H9 (cell line): Measurements from ENCODE around the gene PRKAG1. TPM values are rescaled to one million over a fixed set of nuclear protein-coding genes. Genes with fewer than 3 reads are reported as not detected.

Experiments
- DNase-seq: peaks from one replicate; pipeline ENCODE4 v3.0.0-alpha.2; 2017
- H2AFZ ChIP-seq: one replicate; pipeline ENCODE4 v1.6.1; 2013; ENCODE audit warnings: mild to moderate bottlenecking, low read length, control low read depth, moderate library complexity
- H2AK5ac ChIP-seq: 2 replicates; pipeline ENCODE4 v1.6.1; 2013; ENCODE audit warnings: low read length, control low read depth, mixed read lengths; ENCODE audit not compliant: insufficient read length
- H2BK120ac ChIP-seq: one replicate; pipeline ENCODE4 v1.6.1; 2013; ENCODE audit warnings: low read depth, mild to moderate bottlenecking, low read length, control low read depth, inconsistent platforms; ENCODE audit not compliant: poor library complexity, severe bottlenecking
- H2BK12ac ChIP-seq: 2 replicates; pipeline ENCODE4 v1.6.1; 2013; ENCODE audit warnings: low read length, control low read depth, mixed read lengths, low read depth; ENCODE audit not compliant: insufficient read length
- H2BK15ac ChIP-seq: 2 replicates; pipeline ENCODE4 v1.6.1; 2013; ENCODE audit warnings: low read depth, low read length, control low read depth
- H2BK20ac ChIP-seq: one replicate; pipeline ENCODE4 v1.6.1; 2013; ENCODE audit warnings: low read depth, mild to moderate bottlenecking, low read length, control low read depth, inconsistent platforms; ENCODE audit not compliant: poor library complexity, severe bottlenecking
- H2BK5ac ChIP-seq: 2 replicates; pipeline ENCODE4 v1.6.1; 2013; ENCODE audit warnings: low read length, control low read depth, mixed read lengths; ENCODE audit not compliant: insufficient read length
- H3K14ac ChIP-seq: 2 replicates; pipeline ENCODE4 v1.6.1; 2013; ENCODE audit warnings: low read length, control low read depth; ENCODE audit not compliant: insufficient read depth
- H3K18ac ChIP-seq: 2 replicates; pipeline ENCODE4 v1.6.1; 2013; ENCODE audit warnings: low read depth, mild to moderate bottlenecking, mixed read lengths, low read length, control low read depth; ENCODE audit not compliant: insufficient read length
- H3K23ac ChIP-seq: 2 replicates; pipeline ENCODE4 v1.6.1; 2013; ENCODE audit warnings: low read length, control low read depth, mixed read lengths, low read depth; ENCODE audit not compliant: insufficient read length
- H3K23me2 ChIP-seq: 2 replicates; pipeline ENCODE4 v1.6.1; 2013; ENCODE audit warnings: low read depth, mild to moderate bottlenecking, mixed read lengths, low read length, control low read depth; ENCODE audit not compliant: insufficient read length, poor library complexity, severe bottlenecking
- H3K27ac ChIP-seq: 2 replicates; pipeline ENCODE4 v1.5.1; 2013; ENCODE audit warnings: low read length, control low read depth, mixed read lengths, low read depth; ENCODE audit not compliant: insufficient read length
- H3K27me3 ChIP-seq: 2 replicates; pipeline ENCODE4 v1.6.1; 2013; ENCODE audit warnings: low read length, control low read depth, inconsistent platforms; ENCODE audit not compliant: insufficient read depth
- H3K4ac ChIP-seq: 2 replicates; pipeline ENCODE4 v1.6.1; 2013; ENCODE audit warnings: low read depth, mild to moderate bottlenecking, control low read depth, inconsistent platforms, low read length, moderate library complexity
- H3K4me1 ChIP-seq: 2 replicates; pipeline ENCODE4 v1.6.1; 2013; ENCODE audit warnings: low read length, control low read depth, inconsistent platforms; ENCODE audit not compliant: insufficient read depth
- H3K4me2 ChIP-seq: 2 replicates; pipeline ENCODE4 v1.6.1; 2013; ENCODE audit warnings: low read length, control low read depth, mixed read lengths; ENCODE audit not compliant: insufficient read length, insufficient read depth
- H3K56ac ChIP-seq: 2 replicates; pipeline ENCODE4 v1.6.1; 2013; ENCODE audit warnings: low read depth, mild to moderate bottlenecking, mixed read lengths, low read length, control low read depth; ENCODE audit not compliant: insufficient read length
- H3K79me1 ChIP-seq: 2 replicates; pipeline ENCODE4 v1.6.1; 2013; ENCODE audit warnings: low read depth, mild to moderate bottlenecking, moderate library complexity, low read length, control low read depth, inconsistent platforms; ENCODE audit not compliant: insufficient read depth, poor library complexity, severe bottlenecking
- H3K79me2 ChIP-seq: 2 replicates; pipeline ENCODE4 v1.6.1; 2013; ENCODE audit warnings: low read length, control low read depth, inconsistent platforms; ENCODE audit not compliant: insufficient read depth
- H3K9ac ChIP-seq: 2 replicates; pipeline ENCODE4 v1.6.1; 2013; ENCODE audit warnings: low read length, control low read depth, mixed read lengths; ENCODE audit not compliant: insufficient read length; ENCODE audit errors: extremely low read depth
- H3K9me3 ChIP-seq: one replicate; pipeline ENCODE4 v1.6.1; 2013; ENCODE audit warnings: low read depth, low read length, inconsistent platforms; ENCODE audit not compliant: control insufficient read depth
- H3T11ph ChIP-seq: one replicate; pipeline ENCODE4 v1.6.1; 2013; ENCODE audit warnings: mild to moderate bottlenecking, low read length, control low read depth, inconsistent platforms
- H4K20me1 ChIP-seq: one replicate; pipeline ENCODE4 v1.6.1; 2013; ENCODE audit not compliant: control insufficient read depth, insufficient read length, insufficient read depth
- H4K5ac ChIP-seq: 2 replicates; pipeline ENCODE4 v1.6.1; 2013; ENCODE audit warnings: low read depth, mild to moderate bottlenecking, mixed read lengths, low read length, control low read depth; ENCODE audit not compliant: insufficient read length
- H4K8ac ChIP-seq: replicated peaks from 2 replicates; pipeline ENCODE4 v1.6.1; 2013; ENCODE audit warnings: low read length, control low read depth, mixed read lengths, low read depth; ENCODE audit not compliant: insufficient read length
- H4K91ac ChIP-seq: 2 replicates; pipeline ENCODE4 v1.6.1; 2013; ENCODE audit warnings: low read depth, mild to moderate bottlenecking, moderate library complexity, mixed read lengths, low read length, control low read depth; ENCODE audit not compliant: insufficient read length
- H3K27ac Mint-ChIP-seq, 3 experiments: 2 replicates in 2 of 3; 3 replicates in 1 of 3; pipeline ENCODE4 v1.8.0; 2020 to 2021; ENCODE audit warnings: mixed read lengths in 3 of 3, mild to moderate bottlenecking in 1 of 3, moderate library complexity in 1 of 3
- H3K27me3 Mint-ChIP-seq: 2 replicates; pipeline ENCODE4 v1.8.0; 2021; ENCODE audit warnings: low read depth, mild to moderate bottlenecking, moderate library complexity, mixed read lengths
- H3K36me3 Mint-ChIP-seq, 3 experiments: 2 replicates in 2 of 3; 3 replicates in 1 of 3; pipeline ENCODE4 v1.8.0; 2020 to 2021; ENCODE audit warnings: low read depth in 3 of 3, mixed read lengths in 3 of 3; ENCODE audit not compliant: insufficient read depth in 1 of 3
- H3K4me1 Mint-ChIP-seq, 2 experiments: 2 replicates each; pipeline ENCODE4 v1.8.0; 2020; ENCODE audit warnings: mixed read lengths in 2 of 2
- H3K4me3 Mint-ChIP-seq, 2 experiments: 2 replicates in 1 of 2; 3 replicates in 1 of 2; pipeline ENCODE4 v1.8.0; 2020 to 2021; ENCODE audit warnings: mild to moderate bottlenecking in 2 of 2, mixed read lengths in 2 of 2, moderate library complexity in 1 of 2
- H3K9me3 Mint-ChIP-seq, 2 experiments: 2 replicates in 1 of 2; 3 replicates in 1 of 2; pipeline ENCODE4 v1.8.0; 2020; ENCODE audit warnings: mild to moderate bottlenecking in 2 of 2, mixed read lengths in 2 of 2, moderate library complexity in 1 of 2
- WGBS: extraction: QIAGEN DNeasy Blood & Tissue Kit; methylation state at CpG from one replicate; pipeline ENCODE4 v1.1.7; 2013; ENCODE audit warnings: missing lambda C conversion rate, low lambda C conversion rate, mixed read lengths; ENCODE audit not compliant: insufficient read length; ENCODE audit errors: extremely low coverage; 5-methylcytosine and 5-hydroxymethylcytosine counted together
- total RNA-seq: library from RNA; stranded (reverse); gene quantifications from 2 replicates; pipeline ENCODE4 v1.2.1, GENCODE V29; 2021
- TF ChIP-seq, protein P1 (sequence below): fragments of 200-600 bp; sonication (generic); conservative IDR thresholded peaks from 3 replicates; pipeline ENCODE4 v1.8.0; 2021; ENCODE audit warnings: antibody characterized with exemption, mild to moderate bottlenecking

Gene PRKAG1
- total RNA-seq, 1 experiment from 2014 or later = 34.8 TPM

DNA sequence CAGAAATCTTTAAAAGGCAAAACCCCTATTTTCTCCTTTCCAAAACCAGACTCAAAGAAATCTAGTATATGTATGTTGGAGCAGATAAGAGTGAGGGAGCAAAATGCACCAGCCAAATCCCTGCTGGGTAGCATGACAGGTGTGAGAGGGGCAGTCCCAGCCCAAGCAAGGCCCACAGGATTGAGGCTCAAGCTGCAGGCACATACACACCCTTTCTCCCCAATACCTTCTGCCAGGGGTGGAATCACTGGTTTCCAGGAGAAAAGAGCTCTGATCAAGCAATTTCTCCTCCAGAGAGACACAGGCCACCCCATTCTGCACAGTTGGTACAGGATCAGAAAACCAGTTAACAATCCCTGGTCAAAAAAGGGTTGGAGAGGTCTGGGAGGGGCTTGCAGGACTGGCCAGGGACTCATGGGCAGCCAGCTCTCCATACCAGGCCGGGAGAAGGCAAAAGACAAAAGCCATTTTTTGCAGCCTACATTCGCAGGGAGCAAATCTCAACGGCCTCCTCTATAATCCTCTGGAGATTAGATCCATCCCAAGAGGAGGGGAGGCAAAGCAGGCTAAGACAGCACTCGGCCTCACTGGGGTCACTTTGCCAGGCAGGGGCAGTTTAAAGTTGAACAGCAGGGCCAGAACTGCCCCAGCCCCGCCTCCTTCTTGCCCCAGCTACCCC is 39.9 kb upstream of the PRKAG1 start:
- no peak overlapping the region for H3K56ac ChIP-seq
- Mint-ChIP-seq H3K36me3 (peaks cover 20 to 28% (median 25%) of the 10 kb centered on the region in 3 experiments), H3K4me1 (peaks cover 50% of the 10 kb centered on the region in 2 experiments), H3K9me3 (no peaks in the 10 kb centered on the region), H3K27me3 (no peaks in the 10 kb centered on the region), H3K4me3 (peak overlapping the region; percentile 97), H3K27ac (peak overlapping the region in 1 of 3 experiments; percentile 24; a peak in 1 of 7 replicates)
- H3K79me2 ChIP-seq = peaks cover 48% of the 10 kb centered on the region
- H2BK5ac ChIP-seq = no peak overlapping the region
- no peak overlapping the region for H3K27ac ChIP-seq
- peaks cover 14% of the 10 kb centered on the region for H3K4me1 ChIP-seq
- no peak overlapping the region for H2AK5ac ChIP-seq
- H2BK20ac ChIP-seq = no peak overlapping the region
- H3K9ac ChIP-seq = peak overlapping the region; percentile 50
- H4K20me1 ChIP-seq = no peaks in the 10 kb centered on the region
- H3K27me3 ChIP-seq = no peaks in the 10 kb centered on the region
- no peak overlapping the region for H2BK15ac ChIP-seq
- DNase-seq = no peak
- no peak overlapping the region for H2BK120ac ChIP-seq
- peak overlapping the region; percentile 85 for H3K4me2 ChIP-seq
- H3K4ac ChIP-seq = no peak overlapping the region
- no peaks in the 10 kb centered on the region for H3K9me3 ChIP-seq
- H3K23ac ChIP-seq = no peak overlapping the region
- H3K79me1 ChIP-seq = peaks cover 30% of the 10 kb centered on the region
- H3T11ph ChIP-seq = no peak overlapping the region
- H4K5ac ChIP-seq = no peak overlapping the region
- H3K14ac ChIP-seq = no peak overlapping the region
- TF ChIP-seq, protein P1, sequence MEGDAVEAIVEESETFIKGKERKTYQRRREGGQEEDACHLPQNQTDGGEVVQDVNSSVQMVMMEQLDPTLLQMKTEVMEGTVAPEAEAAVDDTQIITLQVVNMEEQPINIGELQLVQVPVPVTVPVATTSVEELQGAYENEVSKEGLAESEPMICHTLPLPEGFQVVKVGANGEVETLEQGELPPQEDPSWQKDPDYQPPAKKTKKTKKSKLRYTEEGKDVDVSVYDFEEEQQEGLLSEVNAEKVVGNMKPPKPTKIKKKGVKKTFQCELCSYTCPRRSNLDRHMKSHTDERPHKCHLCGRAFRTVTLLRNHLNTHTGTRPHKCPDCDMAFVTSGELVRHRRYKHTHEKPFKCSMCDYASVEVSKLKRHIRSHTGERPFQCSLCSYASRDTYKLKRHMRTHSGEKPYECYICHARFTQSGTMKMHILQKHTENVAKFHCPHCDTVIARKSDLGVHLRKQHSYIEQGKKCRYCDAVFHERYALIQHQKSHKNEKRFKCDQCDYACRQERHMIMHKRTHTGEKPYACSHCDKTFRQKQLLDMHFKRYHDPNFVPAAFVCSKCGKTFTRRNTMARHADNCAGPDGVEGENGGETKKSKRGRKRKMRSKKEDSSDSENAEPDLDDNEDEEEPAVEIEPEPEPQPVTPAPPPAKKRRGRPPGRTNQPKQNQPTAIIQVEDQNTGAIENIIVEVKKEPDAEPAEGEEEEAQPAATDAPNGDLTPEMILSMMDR = no peak
- WGBS = no CpG with 5 or more reads among the region's 5 CpGs
- no peak overlapping the region for H3K18ac ChIP-seq
- H2AFZ ChIP-seq = no peak overlapping the region
- H4K91ac ChIP-seq = no peak overlapping the region
- peaks cover 24% of the 10 kb centered on the region for H3K23me2 ChIP-seq
- H2BK12ac ChIP-seq = no peak overlapping the region
- no peak overlapping the region for H4K8ac ChIP-seq
